Mesenchymal stem cell (in vitro differentiated cells and primary cell): ENCODE data around the gene TGFA.
A peak's percentile ranks its signal among the peaks of the same experiment; 100 is the strongest.

Experiments used
- DNase-seq: peaks from one replicate; pipeline ENCODE4 v3.0.0-alpha.2; 2013
- H2AFZ ChIP-seq: one replicate; pipeline ENCODE4 v1.6.1; 2013; ENCODE audit warnings: low read depth, mild to moderate bottlenecking, control low read depth, inconsistent platforms, low read length, moderate library complexity
- H2AK5ac ChIP-seq: 2 replicates; pipeline ENCODE4 v1.6.1; 2013; ENCODE audit warnings: low read length, moderate library complexity, mild to moderate bottlenecking, inconsistent platforms; ENCODE audit not compliant: severe bottlenecking
- H2BK120ac ChIP-seq: one replicate; pipeline ENCODE4 v1.6.1; 2013; ENCODE audit warnings: low read depth, mild to moderate bottlenecking, inconsistent platforms, low read length, moderate library complexity
- H2BK12ac ChIP-seq, 2 experiments: one replicate each; pipeline ENCODE4 v1.6.1; 2013; ENCODE audit warnings: inconsistent platforms in 2 of 2, low read length in 2 of 2, mild to moderate bottlenecking in 2 of 2, moderate library complexity in 2 of 2, control low read depth in 1 of 2
- H2BK15ac ChIP-seq: one replicate; pipeline ENCODE4 v1.6.1; 2013; ENCODE audit warnings: mild to moderate bottlenecking, low read depth, inconsistent platforms; ENCODE audit not compliant: poor library complexity, severe bottlenecking
- H2BK5ac ChIP-seq: 2 replicates; pipeline ENCODE4 v1.6.1; 2013; ENCODE audit warnings: low read depth, mild to moderate bottlenecking, low read length, control low read depth, inconsistent platforms; ENCODE audit not compliant: poor library complexity, severe bottlenecking
- H3K14ac ChIP-seq, 2 experiments: one replicate each; pipeline ENCODE4 v1.6.1; 2013; ENCODE audit warnings: inconsistent platforms in 2 of 2, low read length in 2 of 2, control low read depth in 1 of 2, mild to moderate bottlenecking in 1 of 2, moderate library complexity in 1 of 2
- H3K18ac ChIP-seq, 2 experiments: one replicate each; pipeline ENCODE4 v1.6.1; 2013; ENCODE audit warnings: inconsistent platforms in 2 of 2, low read length in 2 of 2, control low read depth in 1 of 2, low read depth in 1 of 2, mild to moderate bottlenecking in 1 of 2
- H3K23ac ChIP-seq, 2 experiments: one replicate each; pipeline ENCODE4 v1.6.1; 2013; ENCODE audit warnings: inconsistent platforms in 2 of 2, low read length in 2 of 2, mild to moderate bottlenecking in 2 of 2, moderate library complexity in 2 of 2, control low read depth in 1 of 2
- H3K27ac ChIP-seq: 2 replicates; pipeline ENCODE4 v1.5.1; 2013; ENCODE audit warnings: mild to moderate bottlenecking, moderate library complexity, low read length, control low read depth, inconsistent platforms; ENCODE audit not compliant: poor library complexity, severe bottlenecking
- H3K27me3 ChIP-seq, 2 experiments: 2 replicates each; pipeline versions ENCODE4 v1.6.1 to v1.7.0; 2013; ENCODE audit warnings: low read length in 2 of 2, mild to moderate bottlenecking in 2 of 2, moderate library complexity in 2 of 2, control low read depth in 1 of 2, inconsistent platforms in 1 of 2; ENCODE audit not compliant: control insufficient read depth in 1 of 2, insufficient read depth in 1 of 2
- H3K36me3 ChIP-seq, 2 experiments: 2 replicates each; pipeline versions ENCODE4 v1.6.1 to v1.7.0; 2013; ENCODE audit warnings: low read length in 2 of 2, control low read depth in 1 of 2, inconsistent platforms in 1 of 2, low read depth in 1 of 2, mild to moderate bottlenecking in 1 of 2; ENCODE audit not compliant: insufficient read depth in 2 of 2, control insufficient read depth in 1 of 2
- H3K4ac ChIP-seq, 2 experiments: one replicate each; pipeline ENCODE4 v1.6.1; 2013; ENCODE audit warnings: inconsistent platforms in 2 of 2, low read length in 2 of 2, mild to moderate bottlenecking in 2 of 2, moderate library complexity in 2 of 2, control low read depth in 1 of 2, low read depth in 1 of 2
- H3K4me1 ChIP-seq: 2 replicates; pipeline ENCODE4 v1.6.1; 2013; ENCODE audit warnings: low read depth, low read length, control low read depth; ENCODE audit not compliant: control insufficient read depth, insufficient read depth
- H3K4me2 ChIP-seq: 2 replicates; pipeline ENCODE4 v1.6.1; 2013; ENCODE audit warnings: low read length, mild to moderate bottlenecking, inconsistent platforms; ENCODE audit not compliant: poor library complexity, severe bottlenecking
- H3K4me3 ChIP-seq, 2 experiments: 2 replicates each; pipeline versions ENCODE4 v1.5.1 to v1.7.0; 2013; ENCODE audit warnings: low read length in 2 of 2, mild to moderate bottlenecking in 2 of 2, control low read depth in 1 of 2, low read depth in 1 of 2; ENCODE audit not compliant: insufficient read depth in 1 of 2
- H3K79me1 ChIP-seq: replicated peaks from 2 replicates; pipeline ENCODE4 v1.6.1; 2013; ENCODE audit warnings: mild to moderate bottlenecking, control low read depth, low read length, inconsistent platforms; ENCODE audit not compliant: poor library complexity, severe bottlenecking
- H3K9ac ChIP-seq: 2 replicates; pipeline ENCODE4 v1.7.0; 2013; ENCODE audit warnings: mild to moderate bottlenecking, low read length, moderate library complexity
- H3K9me3 ChIP-seq: 2 replicates; pipeline ENCODE4 v1.7.0; 2013; ENCODE audit warnings: mild to moderate bottlenecking, low read length; ENCODE audit not compliant: control insufficient read depth
- H4K8ac ChIP-seq: one replicate; pipeline ENCODE4 v1.6.1; 2013; ENCODE audit warnings: inconsistent platforms, mild to moderate bottlenecking, low read length, moderate library complexity
- H4K91ac ChIP-seq: one replicate; pipeline ENCODE4 v1.6.1; 2013; ENCODE audit warnings: mild to moderate bottlenecking, low read length, inconsistent platforms
- WGBS: methylation state at CpG from one replicate; pipeline ENCODE4 v1.1.7; 2013; ENCODE audit warnings: mixed read lengths; 5-methylcytosine and 5-hydroxymethylcytosine counted together

TGFA gene

GRCh38 chr2:70517804-70518203, 35.8 kb downstream of the TGFA start:
- Histone ChIP-seq H3K4me2 (no peak overlapping the region), H3K23ac (no peak overlapping the region), H3K27me3 (peaks cover 7 to 15% of the 10 kb centered on the region in 2 experiments), H3K36me3 (no peaks in the 10 kb centered on the region), H3K9ac (no peak overlapping the region), H3K79me1 (no peaks in the 10 kb centered on the region), H3K18ac (no peak overlapping the region), H3K4me3 (no peak overlapping the region), H4K8ac (no peak overlapping the region), H3K27ac (no peak overlapping the region), H2AK5ac (no peak overlapping the region), H3K4ac (no peak overlapping the region), H2BK15ac (no peak overlapping the region), H2BK5ac (no peak overlapping the region), H3K4me1 (peaks cover 5% of the 10 kb centered on the region), H4K91ac (no peak overlapping the region), H3K9me3 (no peaks in the 10 kb centered on the region), H2BK120ac (no peak overlapping the region), H2BK12ac (no peak overlapping the region), H2AFZ (no peak overlapping the region), H3K14ac (no peak overlapping the region)
- WGBS: 88% methylated on average over 7 of the region's 7 CpGs
- no peak for DNase-seq

- peaks cover 5% of the 10 kb centered on the region for H3K4me1 ChIP-seq
- no peak overlapping the region for H4K91ac ChIP-seq
- H3K18ac ChIP-seq: no peak overlapping the region
- H3K27me3 ChIP-seq: peaks cover 7 to 20% of the 10 kb centered on the region in 2 experiments
- no peak overlapping the region for H3K4me2 ChIP-seq
- H3K36me3 ChIP-seq: no peaks in the 10 kb centered on the region
- WGBS: 67% methylated on average over 5 of the region's 5 CpGs
- no peak overlapping the region for H2BK15ac ChIP-seq
- no peak for DNase-seq
- no peak overlapping the region for H3K4ac ChIP-seq
- H3K9me3 ChIP-seq: no peaks in the 10 kb centered on the region
- no peak overlapping the region for H3K14ac ChIP-seq
- no peak overlapping the region for H2AFZ ChIP-seq
- no peak overlapping the region for H2BK12ac ChIP-seq
- no peak overlapping the region for H2AK5ac ChIP-seq
- H3K9ac ChIP-seq: no peak overlapping the region
- no peak overlapping the region for H3K27ac ChIP-seq
- no peak overlapping the region for H2BK5ac ChIP-seq
- H3K4me3 ChIP-seq: no peak overlapping the region
- H2BK120ac ChIP-seq: no peak overlapping the region
- no peak overlapping the region for H4K8ac ChIP-seq
- no peaks in the 10 kb centered on the region for H3K79me1 ChIP-seq
- no peak overlapping the region for H3K23ac ChIP-seq
Observed at GRCh38 chr2:70516596-70516995, 37.0 kb downstream of the TGFA start.

DNA sequence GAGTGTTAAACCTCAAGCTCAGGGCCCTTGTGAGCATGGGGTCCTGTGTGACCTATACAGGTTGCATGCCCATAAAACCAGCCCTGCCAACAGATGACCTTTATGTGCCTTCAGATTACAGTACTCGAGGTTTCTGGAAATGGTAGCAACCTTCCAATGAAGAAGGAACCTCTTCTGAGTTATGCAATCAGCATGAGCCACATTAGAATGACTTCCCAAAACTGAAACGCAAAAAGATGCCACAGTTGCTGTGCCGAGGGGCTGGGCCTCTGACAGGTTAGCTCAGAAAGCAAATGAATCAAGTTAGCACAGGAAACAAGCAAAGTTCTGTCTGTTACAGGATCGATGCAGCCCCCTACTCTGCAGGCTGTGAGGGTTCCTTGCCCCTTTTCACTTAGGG, 37.7 kb downstream of the TGFA start:
- no peaks in the 10 kb centered on the region for H3K9me3 ChIP-seq
- no peak overlapping the region for H2BK15ac ChIP-seq
- H4K91ac ChIP-seq: no peak overlapping the region
- H3K4ac ChIP-seq: no peak overlapping the region
- no peak overlapping the region for H3K4me3 ChIP-seq
- H3K36me3 ChIP-seq: no peaks in the 10 kb centered on the region
- H3K4me2 ChIP-seq: no peak overlapping the region
- no peak overlapping the region for H2AK5ac ChIP-seq
- WGBS: 66% methylated on average over 4 of the region's 4 CpGs
- H3K18ac ChIP-seq: no peak overlapping the region
- H3K23ac ChIP-seq: no peak overlapping the region
- no peak overlapping the region for H3K27ac ChIP-seq
- H3K9ac ChIP-seq: peak overlapping the region; percentile 1
- H2BK120ac ChIP-seq: no peak overlapping the region
- no peak overlapping the region for H2BK12ac ChIP-seq
- no peaks in the 10 kb centered on the region for H3K79me1 ChIP-seq
- DNase-seq: no peak
- H4K8ac ChIP-seq: no peak overlapping the region
- H2AFZ ChIP-seq: no peak overlapping the region
- H3K4me1 ChIP-seq: peaks cover 5% of the 10 kb centered on the region
- H3K14ac ChIP-seq: no peak overlapping the region
- H3K27me3 ChIP-seq: peaks cover 7 to 20% of the 10 kb centered on the region in 2 experiments
- no peak overlapping the region for H2BK5ac ChIP-seq

- Histone ChIP-seq H3K4ac (no peak overlapping the region), H3K9me3 (no peaks in the 10 kb centered on the region), H4K8ac (no peak overlapping the region), H3K4me2 (no peak overlapping the region), H3K4me3 (no peak overlapping the region), H2BK12ac (no peak overlapping the region), H3K9ac (no peak overlapping the region), H2BK5ac (no peak overlapping the region), H2AK5ac (no peak overlapping the region), H3K18ac (no peak overlapping the region), H3K27ac (no peak overlapping the region), H3K36me3 (no peaks in the 10 kb centered on the region), H3K79me1 (no peaks in the 10 kb centered on the region), H2BK15ac (no peak overlapping the region), H2AFZ (no peak overlapping the region), H2BK120ac (no peak overlapping the region), H3K27me3 (peaks cover 7 to 28% of the 10 kb centered on the region in 2 experiments), H3K14ac (no peak overlapping the region), H4K91ac (no peak overlapping the region), H3K4me1 (peaks cover 5% of the 10 kb centered on the region), H3K23ac (no peak overlapping the region)
- DNase-seq: no peak
- WGBS: 77% methylated on average over 9 of the region's 15 CpGs
Observed at GRCh38 chr2:70514612-70515055, 39.0 kb downstream of the TGFA start.
